HL-60 (cell line): ENCODE measurements around the gene SNX9.

Experiments used
- DNase-seq, 2 experiments: peaks; one replicate each; pipeline ENCODE4 v3.0.0-alpha.2; 2010 to 2020; ENCODE audit warnings: low read depth in 1 of 2, low spot score in 1 of 2
- H3K27ac ChIP-seq: fragments of 250-450 bp; sonication (Bioruptor Pico); replicated peaks from 2 replicates; pipeline ENCODE4 v1.5.1; 2020; ENCODE audit warnings: mild to moderate bottlenecking, moderate library complexity
- H3K27me3 ChIP-seq: fragments of 250-450 bp; sonication (Bioruptor Pico); 2 replicates; pipeline ENCODE4 v1.5.1; 2021; ENCODE audit warnings: mild to moderate bottlenecking, moderate library complexity; ENCODE audit not compliant: insufficient read depth, poor library complexity, severe bottlenecking
- H3K4me3 ChIP-seq: replicated peaks from 2 replicates; pipeline ENCODE4 v1.5.1; 2011; ENCODE audit warnings: mild to moderate bottlenecking, control low read depth, low read length; ENCODE audit not compliant: insufficient read depth
- GABPA ChIP-seq: IDR thresholded peaks from 2 replicates; pipeline ENCODE4 v1.6.1; 2012; ENCODE audit warnings: low read depth
- POLR2AphosphoS5 ChIP-seq: IDR thresholded peaks from 2 replicates; pipeline ENCODE4 v1.6.1; 2012; ENCODE audit warnings: low read depth
- SPI1 ChIP-seq: IDR thresholded peaks from 2 replicates; pipeline ENCODE4 v1.6.1; 2012; ENCODE audit warnings: low read depth, mild to moderate bottlenecking, borderline replicate concordance
- TF ChIP-seq, protein P1 (sequence below): IDR thresholded peaks from 2 replicates; pipeline ENCODE4 v1.6.1; 2012; ENCODE audit warnings: low read depth; ENCODE audit not compliant: insufficient replicate concordance
- TF ChIP-seq, protein P2 (sequence below): IDR thresholded peaks from one replicate; pipeline ENCODE4 v1.5.1; 2011; ENCODE audit warnings: low read length, control low read depth, inconsistent platforms; ENCODE audit not compliant: insufficient read depth

SNX9 gene

DNA sequence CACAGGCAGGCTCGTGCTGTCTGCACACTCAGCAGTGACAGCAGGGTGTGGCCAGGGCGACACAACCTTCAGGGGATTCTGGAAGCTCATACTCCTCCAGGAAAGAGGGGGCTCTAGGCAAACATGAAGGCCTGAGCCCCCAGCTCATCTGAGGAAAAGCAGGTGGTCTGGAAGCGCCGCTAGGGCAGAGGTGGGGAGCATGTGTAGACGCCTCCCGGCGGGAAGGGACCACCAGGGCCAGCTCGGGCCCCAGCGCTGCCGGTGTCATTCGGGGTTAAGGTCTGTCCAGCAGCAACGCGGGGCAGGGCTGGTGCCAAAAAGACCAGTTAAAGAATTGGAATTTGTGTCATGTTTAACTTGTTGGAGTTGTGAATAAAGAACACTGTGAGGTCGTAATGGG is 119.3 kb downstream of the SNX9 start:
- H3K27ac ChIP-seq: no peak overlapping the region
- TF ChIP-seq, protein P1, sequence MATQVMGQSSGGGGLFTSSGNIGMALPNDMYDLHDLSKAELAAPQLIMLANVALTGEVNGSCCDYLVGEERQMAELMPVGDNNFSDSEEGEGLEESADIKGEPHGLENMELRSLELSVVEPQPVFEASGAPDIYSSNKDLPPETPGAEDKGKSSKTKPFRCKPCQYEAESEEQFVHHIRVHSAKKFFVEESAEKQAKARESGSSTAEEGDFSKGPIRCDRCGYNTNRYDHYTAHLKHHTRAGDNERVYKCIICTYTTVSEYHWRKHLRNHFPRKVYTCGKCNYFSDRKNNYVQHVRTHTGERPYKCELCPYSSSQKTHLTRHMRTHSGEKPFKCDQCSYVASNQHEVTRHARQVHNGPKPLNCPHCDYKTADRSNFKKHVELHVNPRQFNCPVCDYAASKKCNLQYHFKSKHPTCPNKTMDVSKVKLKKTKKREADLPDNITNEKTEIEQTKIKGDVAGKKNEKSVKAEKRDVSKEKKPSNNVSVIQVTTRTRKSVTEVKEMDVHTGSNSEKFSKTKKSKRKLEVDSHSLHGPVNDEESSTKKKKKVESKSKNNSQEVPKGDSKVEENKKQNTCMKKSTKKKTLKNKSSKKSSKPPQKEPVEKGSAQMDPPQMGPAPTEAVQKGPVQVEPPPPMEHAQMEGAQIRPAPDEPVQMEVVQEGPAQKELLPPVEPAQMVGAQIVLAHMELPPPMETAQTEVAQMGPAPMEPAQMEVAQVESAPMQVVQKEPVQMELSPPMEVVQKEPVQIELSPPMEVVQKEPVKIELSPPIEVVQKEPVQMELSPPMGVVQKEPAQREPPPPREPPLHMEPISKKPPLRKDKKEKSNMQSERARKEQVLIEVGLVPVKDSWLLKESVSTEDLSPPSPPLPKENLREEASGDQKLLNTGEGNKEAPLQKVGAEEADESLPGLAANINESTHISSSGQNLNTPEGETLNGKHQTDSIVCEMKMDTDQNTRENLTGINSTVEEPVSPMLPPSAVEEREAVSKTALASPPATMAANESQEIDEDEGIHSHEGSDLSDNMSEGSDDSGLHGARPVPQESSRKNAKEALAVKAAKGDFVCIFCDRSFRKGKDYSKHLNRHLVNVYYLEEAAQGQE: no peak
- TF ChIP-seq GABPA (no peak), POLR2AphosphoS5 (no peak), SPI1 (no peak)
- TF ChIP-seq, protein P2, sequence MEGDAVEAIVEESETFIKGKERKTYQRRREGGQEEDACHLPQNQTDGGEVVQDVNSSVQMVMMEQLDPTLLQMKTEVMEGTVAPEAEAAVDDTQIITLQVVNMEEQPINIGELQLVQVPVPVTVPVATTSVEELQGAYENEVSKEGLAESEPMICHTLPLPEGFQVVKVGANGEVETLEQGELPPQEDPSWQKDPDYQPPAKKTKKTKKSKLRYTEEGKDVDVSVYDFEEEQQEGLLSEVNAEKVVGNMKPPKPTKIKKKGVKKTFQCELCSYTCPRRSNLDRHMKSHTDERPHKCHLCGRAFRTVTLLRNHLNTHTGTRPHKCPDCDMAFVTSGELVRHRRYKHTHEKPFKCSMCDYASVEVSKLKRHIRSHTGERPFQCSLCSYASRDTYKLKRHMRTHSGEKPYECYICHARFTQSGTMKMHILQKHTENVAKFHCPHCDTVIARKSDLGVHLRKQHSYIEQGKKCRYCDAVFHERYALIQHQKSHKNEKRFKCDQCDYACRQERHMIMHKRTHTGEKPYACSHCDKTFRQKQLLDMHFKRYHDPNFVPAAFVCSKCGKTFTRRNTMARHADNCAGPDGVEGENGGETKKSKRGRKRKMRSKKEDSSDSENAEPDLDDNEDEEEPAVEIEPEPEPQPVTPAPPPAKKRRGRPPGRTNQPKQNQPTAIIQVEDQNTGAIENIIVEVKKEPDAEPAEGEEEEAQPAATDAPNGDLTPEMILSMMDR: no peak

GRCh38 chr6:157943249-157943963 is 120.4 kb downstream of the SNX9 start:
- H3K27me3 ChIP-seq: no peaks in the 10 kb centered on the region
- no peak overlapping the region for H3K27ac ChIP-seq
- no peak for DNase-seq
- TF ChIP-seq, protein P1: no peak
- TF ChIP-seq GABPA (no peak), POLR2AphosphoS5 (no peak), SPI1 (no peak)
- TF ChIP-seq, protein P2: no peak
- no peak overlapping the region for H3K4me3 ChIP-seq

More for the DNA sequence above, 119.3 kb downstream of the SNX9 start:
- Histone ChIP-seq H3K4me3 (no peak overlapping the region), H3K27me3 (no peaks in the 10 kb centered on the region)
- no peak for DNase-seq

GRCh38 chr6:157943964-157944283 is 120.9 kb downstream of the SNX9 start:
- no peaks in the 10 kb centered on the region for H3K27me3 ChIP-seq
- DNase-seq: no peak
- H3K27ac ChIP-seq: no peak overlapping the region
- H3K4me3 ChIP-seq: no peak overlapping the region
- TF ChIP-seq SPI1 (no peak), GABPA (no peak), POLR2AphosphoS5 (no peak)
- TF ChIP-seq, protein P2: no peak
- TF ChIP-seq, protein P1: no peak
